M059J (cell line): ENCODE measurements around the gene SNAP91. TPM values are rescaled to one million over a fixed set of nuclear protein-coding genes. Genes with fewer than 3 reads are reported as not detected.
"Not testable (repeated sequence)": the region's sequence is repeated elsewhere in the genome, so short reads cannot be mapped to it uniquely, and the experiment has no call there.

ENCODE experiments used
- DNase-seq: peaks from one replicate; pipeline ENCODE4 v3.0.0-alpha.2; 2012; ENCODE audit warnings: low read depth
- total RNA-seq: library from RNA; depleted of rRNA; stranded (reverse); fragments of >200 nt; shearing (Covaris generic); gene quantifications from 2 replicates; pipeline ENCODE4 v1.2.3, GENCODE V29; 2014

Gene SNAP91
- total RNA-seq, 1 experiment from 2014 or later = not detected

- DNase-seq = not testable (repeated sequence)
These were observed 79.0 kb downstream of the SNAP91 start for GRCh38 chr6:83629908-83630307.

- DNase-seq = peak; percentile 27
These were observed 93.6 kb downstream of the SNAP91 start for GRCh38 chr6:83615025-83615999.

GRCh38 chr6:83613378-83613777 is 95.5 kb downstream of the SNAP91 start:
- DNase-seq = no peak

GRCh38 chr6:83609248-83609647 is 99.7 kb downstream of the SNAP91 start:
- DNase-seq = no peak

GRCh38 chr6:83605517-83605916 is 103.4 kb downstream of the SNAP91 start:
- DNase-seq = no peak

- DNase-seq = no peak
These were observed 105.3 kb downstream of the SNAP91 start for GRCh38 chr6:83603551-83603950.

GRCh38 chr6:83601119-83601518 is 107.8 kb downstream of the SNAP91 start:
- DNase-seq = no peak

GRCh38 chr6:83600459-83600858 is 108.4 kb downstream of the SNAP91 start:
- no peak for DNase-seq

- no peak for DNase-seq
These were observed 111.4 kb downstream of the SNAP91 start for GRCh38 chr6:83597511-83597910.

GRCh38 chr6:83597051-83597450 is 111.8 kb downstream of the SNAP91 start:
- no peak for DNase-seq

- no peak for DNase-seq
These were observed 114.0 kb downstream of the SNAP91 start for GRCh38 chr6:83594941-83595340.

- DNase-seq = no peak
These were observed 115.5 kb downstream of the SNAP91 start for GRCh38 chr6:83593395-83593785.

GRCh38 chr6:83592770-83593394 is 116.0 kb downstream of the SNAP91 start:
- peak; percentile 54 for DNase-seq

- no peak for DNase-seq
These were observed 118.5 kb downstream of the SNAP91 start for GRCh38 chr6:83590416-83590815.

GRCh38 chr6:83589076-83589475 is 119.8 kb downstream of the SNAP91 start:
- DNase-seq = no peak

GRCh38 chr6:83578057-83578456 is 130.8 kb downstream of the SNAP91 start:
- no peak for DNase-seq

GRCh38 chr6:83574783-83575182 is 134.1 kb downstream of the SNAP91 start:
- DNase-seq = no peak

GRCh38 chr6:83571663-83572185 is 137.2 kb downstream of the SNAP91 start:
- not testable (repeated sequence) for DNase-seq

GRCh38 chr6:83558975-83559374 is 149.9 kb downstream of the SNAP91 start:
- no peak for DNase-seq

GRCh38 chr6:83556871-83557270 is 152.0 kb downstream of the SNAP91 start:
- DNase-seq = no peak

GRCh38 chr6:83551748-83552147 is 157.2 kb downstream of the SNAP91 start:
- DNase-seq = not testable (repeated sequence)

GRCh38 chr6:83550482-83550881 is 158.4 kb downstream of the SNAP91 start:
- not testable (repeated sequence) for DNase-seq

- peak; percentile 36 for DNase-seq
These were observed 162.3 kb downstream of the SNAP91 start for GRCh38 chr6:83546636-83547035.
